GM18861 (cell line): ENCODE data around the gene PNKD.

ENCODE experiments used
- ATAC-seq: cut with Tn5 transposase; IDR thresholded peaks from one replicate; pipeline ENCODE4 v1.9.1; 2021; ENCODE audit not compliant: unreplicated experiment

The PNKD gene

DNA sequence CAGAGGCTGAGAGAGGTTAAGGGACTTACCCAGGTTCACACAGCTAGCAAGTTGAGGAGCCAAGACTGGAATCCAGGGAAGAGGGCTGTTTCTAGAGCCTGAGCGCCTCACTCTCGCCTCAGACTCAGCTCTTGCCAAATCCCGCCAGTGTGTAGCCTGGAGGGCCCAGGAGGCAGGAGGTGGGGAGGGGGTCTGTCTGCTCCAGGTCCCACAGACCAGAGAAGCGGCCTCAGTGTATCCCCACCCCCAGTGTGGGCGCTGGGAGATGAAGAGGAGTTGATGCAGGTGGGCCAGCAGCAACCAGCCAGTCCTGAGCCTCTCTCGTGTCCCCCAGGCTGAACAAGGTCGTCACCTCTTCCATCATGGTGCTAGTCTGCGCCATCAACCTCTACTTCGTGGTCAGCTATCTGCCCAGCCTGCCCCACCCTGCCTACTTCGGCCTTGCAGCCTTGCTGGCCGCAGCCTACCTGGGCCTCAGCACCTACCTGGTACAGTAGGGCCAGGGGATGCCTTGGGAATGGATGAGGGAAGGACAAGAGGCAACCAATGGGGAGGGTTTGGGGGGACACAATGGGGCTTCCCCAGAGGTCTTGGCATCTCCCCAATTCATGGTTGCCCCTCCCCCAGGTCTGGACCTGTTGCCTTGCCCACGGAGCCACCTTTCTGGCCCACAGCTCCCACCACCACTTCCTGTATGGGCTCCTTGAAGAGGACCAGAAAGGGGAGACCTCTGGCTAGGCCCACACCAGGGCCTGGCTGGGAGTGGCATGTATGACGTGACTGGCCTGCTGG is 124.2 kb downstream of the PNKD start:
- no peak for ATAC-seq

DNA sequence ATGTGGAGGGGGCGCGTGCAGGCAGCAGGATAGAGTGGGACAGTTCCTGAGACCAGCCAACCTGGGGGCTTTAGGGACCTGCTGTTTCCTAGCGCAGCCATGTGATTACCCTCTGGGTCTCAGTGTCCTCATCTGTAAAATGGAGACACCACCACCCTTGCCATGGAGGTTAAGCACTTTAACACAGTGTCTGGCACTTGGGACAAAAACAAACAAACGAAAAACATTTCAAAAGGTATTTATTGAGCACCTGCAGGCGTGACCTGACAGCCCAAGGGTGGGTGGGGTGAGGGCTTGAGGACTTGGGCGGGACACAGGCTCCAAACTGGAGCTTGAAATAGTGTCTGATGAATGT is 124.7 kb downstream of the PNKD start:
- no peak for ATAC-seq

DNA sequence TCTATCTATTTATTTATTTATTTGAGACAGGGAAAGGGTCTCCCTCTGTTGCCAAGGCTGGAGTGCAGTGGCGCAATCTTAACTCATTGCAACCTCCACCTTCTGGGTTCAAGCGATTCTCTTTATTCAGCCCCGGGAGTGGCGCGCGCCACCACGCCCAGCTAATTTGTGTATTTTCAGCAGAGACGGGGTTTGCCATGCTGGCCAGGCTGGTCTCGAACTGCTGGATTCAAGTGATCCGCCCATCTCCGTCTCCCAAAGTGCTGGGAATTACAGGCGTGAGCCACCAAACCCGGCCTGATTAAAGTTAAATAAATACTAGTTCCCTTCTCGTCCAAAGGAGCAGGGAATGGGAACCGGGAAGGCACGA is 125.1 kb downstream of the PNKD start:
- no peak for ATAC-seq

DNA sequence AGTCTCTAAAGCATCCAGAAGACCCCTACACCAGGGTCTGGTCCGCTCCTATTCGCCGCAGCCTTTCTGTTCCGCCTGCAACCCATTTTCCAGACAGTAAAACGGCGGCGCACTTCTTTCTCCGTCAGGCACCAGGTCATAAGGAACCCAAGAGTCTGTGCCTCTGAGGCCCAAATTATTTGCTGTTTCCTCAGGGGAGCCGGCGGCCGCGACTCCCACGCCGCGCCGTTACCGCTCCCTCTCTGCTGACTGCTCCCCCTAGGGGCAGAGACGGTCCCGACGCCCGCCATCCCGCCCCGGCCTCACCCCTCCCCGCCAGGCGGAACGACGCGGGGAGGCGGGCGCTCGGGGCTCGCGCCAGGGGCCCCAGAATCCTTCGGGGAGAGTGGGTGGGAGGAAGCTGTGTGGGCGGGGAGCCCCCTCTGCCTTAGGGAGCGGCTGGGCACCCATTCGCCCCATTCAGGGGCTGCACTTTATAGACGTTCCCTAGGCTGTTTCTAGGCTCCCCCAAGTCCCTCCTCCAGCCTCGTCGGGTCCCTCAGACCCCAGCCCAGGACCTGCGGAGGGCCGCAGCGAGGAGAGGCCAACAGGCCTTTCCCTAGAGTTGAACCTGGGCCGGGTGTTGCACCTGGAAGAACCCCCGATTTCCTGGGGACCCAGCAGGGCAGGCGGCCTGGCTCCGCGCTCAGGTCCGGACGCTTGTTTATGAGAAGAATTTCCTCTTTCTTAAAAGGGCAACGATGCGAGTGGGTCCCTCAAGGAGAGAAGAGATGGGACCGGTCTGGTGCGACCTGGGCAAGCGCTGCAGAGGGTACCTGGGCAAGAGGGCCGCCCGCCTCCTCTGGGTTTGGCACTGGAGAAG is 125.7 kb downstream of the PNKD start:
- peak; percentile 46 for ATAC-seq
